Type B pancreatic cell (in vitro differentiated cells): ENCODE results near the gene RFTN2. TPM values are rescaled to one million over a fixed set of nuclear protein-coding genes. Genes with fewer than 3 reads are reported as not detected.

Source experiments
- DNase-seq: peaks from one replicate; pipeline ENCODE4 v3.0.0; 2021; ENCODE audit warnings: mixed read lengths; ENCODE audit not compliant: unreplicated experiment; ENCODE audit errors: extremely low spot score
- H3K27ac Mint-ChIP-seq: 2 replicates; pipeline ENCODE4 v1.8.0; 2021; ENCODE audit warnings: mild to moderate bottlenecking, mixed read lengths
- H3K27me3 Mint-ChIP-seq: 2 replicates; pipeline ENCODE4 v1.8.0; 2021; ENCODE audit warnings: mixed read lengths
- H3K36me3 Mint-ChIP-seq: 2 replicates; pipeline ENCODE4 v1.8.0; 2021; ENCODE audit warnings: mixed read lengths
- H3K4me1 Mint-ChIP-seq: one replicate; pipeline ENCODE4 v1.8.0; 2021; ENCODE audit warnings: mixed read lengths; ENCODE audit not compliant: unreplicated experiment
- H3K4me3 Mint-ChIP-seq: 2 replicates; pipeline ENCODE4 v1.8.0; 2021; ENCODE audit warnings: mild to moderate bottlenecking, mixed read lengths
- H3K9me3 Mint-ChIP-seq: 2 replicates; pipeline ENCODE4 v1.8.0; 2021; ENCODE audit warnings: mixed read lengths
- CTCF ChIP-seq: fragments of 200-600 bp; sonication (generic); conservative IDR thresholded peaks from 2 replicates; pipeline ENCODE4 v1.5.0; 2021; ENCODE audit warnings: antibody characterized with exemption, mild to moderate bottlenecking
- total RNA-seq: library from RNA; stranded (reverse); gene quantifications from 2 replicates; pipeline ENCODE4 v1.2.1, GENCODE V29; 2021; ENCODE audit warnings: low replicate concordance

RFTN2 gene
- total RNA-seq, 1 donor from 2014 or later, result 14.9 TPM

GRCh38 chr2:197604117-197604860 is 71.1 kb downstream of the RFTN2 start:
- Mint-ChIP-seq H3K4me1 (no peaks in the 10 kb centered on the region), H3K27ac (no peak overlapping the region), H3K4me3 (no peak overlapping the region), H3K36me3 (peaks cover 18% of the 10 kb centered on the region), H3K9me3 (peaks cover 3% of the 10 kb centered on the region), H3K27me3 (no peaks in the 10 kb centered on the region)
- no peak for DNase-seq
- no peak for TF ChIP-seq CTCF

- Mint-ChIP-seq H3K4me3 (no peak overlapping the region), H3K4me1 (no peaks in the 10 kb centered on the region), H3K27me3 (no peaks in the 10 kb centered on the region), H3K36me3 (peaks cover 10% of the 10 kb centered on the region), H3K9me3 (peaks cover 6% of the 10 kb centered on the region), H3K27ac (no peak overlapping the region)
- DNase-seq, result no peak
- TF ChIP-seq CTCF, result no peak
Observed at GRCh38 chr2:197601726-197602125, 73.7 kb downstream of the RFTN2 start.

- no peak for TF ChIP-seq CTCF
- Mint-ChIP-seq H3K27me3 (no peaks in the 10 kb centered on the region), H3K4me1 (no peaks in the 10 kb centered on the region), H3K4me3 (no peak overlapping the region), H3K27ac (no peak overlapping the region), H3K36me3 (peaks cover 10% of the 10 kb centered on the region), H3K9me3 (peaks cover 6% of the 10 kb centered on the region)
- no peak for DNase-seq
Observed at GRCh38 chr2:197600306-197600705, 75.1 kb downstream of the RFTN2 start.

GRCh38 chr2:197599285-197599965 is 76.0 kb downstream of the RFTN2 start:
- no peak for DNase-seq
- TF ChIP-seq CTCF, result peak; percentile 57
- Mint-ChIP-seq H3K9me3 (peaks cover 6% of the 10 kb centered on the region), H3K4me3 (no peak overlapping the region), H3K4me1 (no peaks in the 10 kb centered on the region), H3K27ac (no peak overlapping the region), H3K27me3 (no peaks in the 10 kb centered on the region), H3K36me3 (peaks cover 18% of the 10 kb centered on the region)

- Mint-ChIP-seq H3K4me1 (no peaks in the 10 kb centered on the region), H3K27me3 (no peaks in the 10 kb centered on the region)
Observed at GRCh38 chr2:197598450-197598849, 76.9 kb downstream of the RFTN2 start.

More at GRCh38 chr2:197598450-197598849, 76.9 kb downstream of the RFTN2 start:
- Mint-ChIP-seq H3K9me3 (peaks cover 6% of the 10 kb centered on the region), H3K4me3 (no peak overlapping the region), H3K36me3 (peaks cover 13% of the 10 kb centered on the region), H3K27ac (no peak overlapping the region)
- DNase-seq, result no peak
- no peak for TF ChIP-seq CTCF
